Karpas-422 (cell line): Measurements from ENCODE around the gene EHBP1L1. TPM values are rescaled to one million over a fixed set of nuclear protein-coding genes. Genes with fewer than 3 reads are reported as not detected.

Experiments used
- DNase-seq: peaks from one replicate; pipeline ENCODE4 v3.0.0-alpha.2; 2015
- H2AFZ ChIP-seq: fragments of 200-600 bp; sonication (generic); 2 replicates; pipeline ENCODE4 v1.6.1; 2014; ENCODE audit warnings: antibody characterized with exemption, low read length, mixed read lengths
- H3K27ac ChIP-seq: fragments of 200-600 bp; sonication (generic); 2 replicates; pipeline ENCODE4 v1.5.1; 2014; ENCODE audit warnings: mild to moderate bottlenecking, low read length, moderate library complexity
- H3K27me3 ChIP-seq: fragments of 200-600 bp; sonication (generic); 2 replicates; pipeline ENCODE4 v1.6.1; 2014; ENCODE audit warnings: low read length, mixed read lengths
- H3K36me3 ChIP-seq: fragments of 200-600 bp; sonication (generic); 2 replicates; pipeline ENCODE4 v1.6.1; 2014; ENCODE audit warnings: low read length, mixed read lengths; ENCODE audit not compliant: insufficient read depth
- H3K4me1 ChIP-seq: fragments of 200-600 bp; sonication (generic); 2 replicates; pipeline ENCODE4 v1.6.1; 2014; ENCODE audit warnings: mild to moderate bottlenecking, low read length, mixed read lengths
- H3K4me2 ChIP-seq: fragments of 200-600 bp; sonication (generic); 2 replicates; pipeline ENCODE4 v1.6.1; 2014; ENCODE audit warnings: low read length, low read depth, mild to moderate bottlenecking; ENCODE audit not compliant: poor library complexity, severe bottlenecking
- H3K4me3 ChIP-seq: fragments of 200-600 bp; sonication (generic); 2 replicates; pipeline ENCODE4 v1.5.1; 2014; ENCODE audit warnings: mild to moderate bottlenecking, antibody characterized with exemption, low read length, mixed read lengths
- H3K79me2 ChIP-seq: fragments of 200-600 bp; sonication (generic); 2 replicates; pipeline ENCODE4 v1.6.1; 2014; ENCODE audit warnings: mild to moderate bottlenecking, low read length, mixed read lengths
- H3K9ac ChIP-seq: fragments of 200-600 bp; sonication (generic); 2 replicates; pipeline ENCODE4 v1.6.0; 2014; ENCODE audit warnings: low read length
- H3K9me2 ChIP-seq: fragments of 200-600 bp; sonication (generic), shearing (Covaris generic); replicated peaks from 2 replicates; pipeline ENCODE4 v1.6.0; 2014; ENCODE audit warnings: mild to moderate bottlenecking, low read length, moderate library complexity; ENCODE audit not compliant: insufficient read depth
- H3K9me3 ChIP-seq: fragments of 300-700, 200-600 bp; sonication (generic); 2 replicates; pipeline ENCODE4 v1.6.1; 2014; ENCODE audit warnings: low read length, mixed read lengths
- H4K20me1 ChIP-seq: fragments of 200-600 bp; sonication (generic); 2 replicates; pipeline ENCODE4 v1.6.1; 2014; ENCODE audit warnings: mild to moderate bottlenecking, antibody characterized with exemption, low read length, low read depth; ENCODE audit not compliant: insufficient read depth
- total RNA-seq: library from RNA; depleted of rRNA; stranded (reverse); fragments of >200 nt; shearing (Covaris generic); gene quantifications from 2 replicates; pipeline ENCODE4 v1.2.3, GENCODE V29; 2014; ENCODE audit warnings: low replicate concordance

The EHBP1L1 gene
- total RNA-seq, 1 experiment from 2014 or later = 19.9 TPM

GRCh38 chr11:65596520-65596919 lies 20.7 kb downstream of the EHBP1L1 start:
- Histone ChIP-seq H3K4me1 (peaks cover 12% of the 10 kb centered on the region), H2AFZ (no peak overlapping the region), H4K20me1 (no peaks in the 10 kb centered on the region), H3K27ac (no peak overlapping the region), H3K4me3 (no peak overlapping the region), H3K36me3 (no peaks in the 10 kb centered on the region), H3K27me3 (no peaks in the 10 kb centered on the region), H3K79me2 (no peaks in the 10 kb centered on the region), H3K9ac (no peak overlapping the region), H3K9me3 (no peaks in the 10 kb centered on the region), H3K4me2 (no peak overlapping the region), H3K9me2 (no peaks in the 10 kb centered on the region)
- DNase-seq = no peak

DNA sequence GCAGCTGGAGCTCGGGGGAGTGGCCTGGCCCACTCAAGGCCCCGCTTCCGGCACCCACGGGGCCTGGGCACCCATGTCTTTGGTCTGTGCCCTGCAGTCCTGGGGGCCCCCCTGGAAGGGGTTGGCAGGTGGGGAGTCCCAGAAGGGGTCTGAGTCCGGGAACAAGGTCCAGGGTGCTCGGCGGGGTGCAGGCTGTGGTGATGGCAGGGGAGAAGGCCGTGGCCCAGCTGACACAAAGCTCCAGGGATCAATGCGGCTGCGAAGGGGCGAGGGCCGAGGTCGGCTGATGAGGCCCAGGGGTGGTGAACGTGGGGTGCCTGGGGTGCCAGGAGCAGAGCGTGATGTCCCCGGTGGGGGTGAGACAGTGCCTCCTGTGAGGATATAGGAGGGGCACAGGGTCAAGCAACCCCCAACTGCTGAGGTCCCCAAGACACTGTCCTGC lies 22.4 kb downstream of the EHBP1L1 start:
- Histone ChIP-seq H3K27me3 (no peaks in the 10 kb centered on the region), H3K4me3 (no peak overlapping the region), H3K4me2 (no peak overlapping the region), H2AFZ (no peak overlapping the region), H3K4me1 (peaks cover 12% of the 10 kb centered on the region), H3K9me3 (no peaks in the 10 kb centered on the region), H3K27ac (no peak overlapping the region), H4K20me1 (no peaks in the 10 kb centered on the region), H3K79me2 (no peaks in the 10 kb centered on the region), H3K9ac (no peak overlapping the region), H3K9me2 (no peaks in the 10 kb centered on the region), H3K36me3 (no peaks in the 10 kb centered on the region)
- DNase-seq = no peak

DNA sequence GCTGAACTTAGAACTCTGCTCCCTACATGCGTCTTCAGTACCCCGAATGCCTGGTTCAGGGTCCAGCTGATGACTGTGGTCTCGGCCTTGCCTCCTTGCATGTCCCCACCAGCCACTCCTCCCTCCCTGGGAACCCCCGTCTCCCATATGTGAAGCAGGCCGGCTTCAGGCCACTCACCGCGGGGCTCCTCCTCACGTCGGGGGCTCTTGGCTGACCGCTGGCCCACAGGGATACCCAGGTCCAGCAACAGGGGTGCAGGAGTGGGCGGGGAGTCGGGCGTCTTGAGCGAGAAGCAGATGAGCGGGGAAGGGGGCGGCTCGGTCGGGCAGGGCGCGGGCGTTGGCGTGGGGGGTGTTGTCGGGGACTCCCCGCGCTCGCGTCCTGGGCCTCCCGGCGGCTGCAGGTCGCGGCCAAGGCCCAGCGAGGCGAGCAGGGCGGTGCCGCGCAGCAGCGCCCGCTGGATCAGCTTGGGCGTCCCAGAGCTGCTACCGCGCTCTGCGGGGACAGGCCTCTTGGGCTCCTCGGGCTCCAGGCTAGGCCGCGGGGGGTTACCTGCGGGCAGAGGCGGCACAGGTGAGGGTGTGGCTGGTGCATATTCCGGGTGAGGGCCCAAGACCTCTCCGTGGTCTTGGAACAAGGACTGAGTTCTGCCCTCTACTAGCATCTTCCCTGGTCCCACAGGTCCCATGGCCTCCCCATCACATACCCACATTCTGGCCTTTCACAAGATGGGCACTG lies 23.5 kb downstream of the EHBP1L1 start:
- H3K4me1 ChIP-seq = peaks cover 12% of the 10 kb centered on the region
- H3K79me2 ChIP-seq = no peaks in the 10 kb centered on the region
- H3K9me3 ChIP-seq = no peaks in the 10 kb centered on the region
- H3K9me2 ChIP-seq = no peaks in the 10 kb centered on the region
- H3K36me3 ChIP-seq = no peaks in the 10 kb centered on the region
- no peak for DNase-seq
- no peak overlapping the region for H3K4me3 ChIP-seq
- no peak overlapping the region for H3K27ac ChIP-seq
- no peak overlapping the region for H2AFZ ChIP-seq
- no peaks in the 10 kb centered on the region for H4K20me1 ChIP-seq
- H3K4me2 ChIP-seq = no peak overlapping the region
- no peaks in the 10 kb centered on the region for H3K27me3 ChIP-seq
- H3K9ac ChIP-seq = no peak overlapping the region

GRCh38 chr11:65599955-65600246 lies 24.0 kb downstream of the EHBP1L1 start:
- no peak overlapping the region for H3K4me2 ChIP-seq
- H4K20me1 ChIP-seq = no peaks in the 10 kb centered on the region
- no peaks in the 10 kb centered on the region for H3K36me3 ChIP-seq
- no peak overlapping the region for H2AFZ ChIP-seq
- no peaks in the 10 kb centered on the region for H3K9me3 ChIP-seq
- H3K27me3 ChIP-seq = no peaks in the 10 kb centered on the region
- no peaks in the 10 kb centered on the region for H3K79me2 ChIP-seq
- no peaks in the 10 kb centered on the region for H3K9me2 ChIP-seq
- DNase-seq = no peak
- H3K27ac ChIP-seq = no peak overlapping the region
- H3K4me1 ChIP-seq = peaks cover 12% of the 10 kb centered on the region
- H3K9ac ChIP-seq = no peak overlapping the region
- H3K4me3 ChIP-seq = no peak overlapping the region

GRCh38 chr11:65604258-65604657 lies 28.4 kb downstream of the EHBP1L1 start:
- H3K36me3 ChIP-seq = peaks cover 15% of the 10 kb centered on the region
- no peaks in the 10 kb centered on the region for H3K9me3 ChIP-seq
- no peak overlapping the region for H3K4me2 ChIP-seq
- H4K20me1 ChIP-seq = no peaks in the 10 kb centered on the region
- no peak overlapping the region for H2AFZ ChIP-seq
- no peak for DNase-seq
- no peaks in the 10 kb centered on the region for H3K79me2 ChIP-seq
- H3K4me1 ChIP-seq = no peaks in the 10 kb centered on the region
- H3K9me2 ChIP-seq = no peaks in the 10 kb centered on the region
- H3K27ac ChIP-seq = no peak overlapping the region
- no peak overlapping the region for H3K4me3 ChIP-seq
- no peaks in the 10 kb centered on the region for H3K27me3 ChIP-seq
- H3K9ac ChIP-seq = no peak overlapping the region

GRCh38 chr11:65606876-65607613 lies 31.2 kb downstream of the EHBP1L1 start:
- no peaks in the 10 kb centered on the region for H3K9me3 ChIP-seq
- H4K20me1 ChIP-seq = no peaks in the 10 kb centered on the region
- H3K27me3 ChIP-seq = no peaks in the 10 kb centered on the region
- no peak overlapping the region for H3K27ac ChIP-seq
- H3K9me2 ChIP-seq = no peaks in the 10 kb centered on the region
- peaks cover 8% of the 10 kb centered on the region for H3K79me2 ChIP-seq
- H3K4me1 ChIP-seq = peaks cover 10% of the 10 kb centered on the region
- H2AFZ ChIP-seq = no peak overlapping the region
- no peak overlapping the region for H3K4me3 ChIP-seq
- DNase-seq = peak; percentile 87
- no peak overlapping the region for H3K4me2 ChIP-seq
- H3K9ac ChIP-seq = no peak overlapping the region
- peaks cover 15% of the 10 kb centered on the region for H3K36me3 ChIP-seq

DNA sequence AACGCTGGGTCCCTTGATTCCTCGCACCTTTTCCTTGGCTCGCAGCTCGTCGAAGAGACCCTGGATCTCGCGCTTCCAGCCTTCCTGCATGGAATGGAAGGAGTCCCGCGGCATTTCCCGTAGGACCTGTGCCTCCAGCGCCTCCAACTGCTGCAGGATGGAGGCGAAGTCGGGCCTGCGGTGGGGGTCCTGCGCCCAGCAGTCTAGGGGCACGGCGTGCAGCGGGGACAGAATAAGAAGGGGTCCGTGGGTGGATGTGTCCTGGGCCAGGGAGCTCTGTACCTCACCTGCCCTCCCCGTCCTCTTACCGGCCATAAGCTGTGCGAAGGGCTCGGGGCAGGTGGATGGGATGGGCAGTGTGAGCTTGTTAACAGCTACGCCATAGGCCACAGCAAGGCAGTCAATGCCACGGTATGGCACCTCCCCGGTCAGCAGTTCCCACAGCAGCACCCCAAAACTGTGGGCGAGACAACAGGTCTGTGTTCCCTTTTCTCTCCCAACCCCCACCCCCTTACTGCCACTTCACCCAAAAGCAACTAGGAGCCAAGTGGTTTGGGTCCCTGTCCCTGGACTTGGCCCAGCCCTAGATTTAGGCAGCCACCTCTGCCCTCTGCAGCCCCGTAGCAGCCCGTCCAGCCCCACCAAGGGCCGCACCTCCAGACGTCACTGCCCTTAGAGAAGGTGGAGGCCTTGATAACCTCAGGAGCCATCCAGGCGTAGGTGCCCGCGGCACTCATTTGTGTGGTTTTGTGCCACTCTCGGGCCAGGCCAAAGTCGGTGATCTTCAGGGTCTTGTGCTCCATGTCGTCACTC lies 32.0 kb downstream of the EHBP1L1 start:
- Histone ChIP-seq H3K27ac (no peak overlapping the region), H3K4me3 (no peak overlapping the region), H3K9ac (no peak overlapping the region), H3K36me3 (peaks cover 15% of the 10 kb centered on the region), H3K27me3 (no peaks in the 10 kb centered on the region), H4K20me1 (no peaks in the 10 kb centered on the region), H3K4me2 (no peak overlapping the region), H2AFZ (no peak overlapping the region), H3K9me3 (no peaks in the 10 kb centered on the region), H3K79me2 (peaks cover 15% of the 10 kb centered on the region), H3K4me1 (peaks cover 18% of the 10 kb centered on the region), H3K9me2 (no peaks in the 10 kb centered on the region)
- DNase-seq = no peak

DNA sequence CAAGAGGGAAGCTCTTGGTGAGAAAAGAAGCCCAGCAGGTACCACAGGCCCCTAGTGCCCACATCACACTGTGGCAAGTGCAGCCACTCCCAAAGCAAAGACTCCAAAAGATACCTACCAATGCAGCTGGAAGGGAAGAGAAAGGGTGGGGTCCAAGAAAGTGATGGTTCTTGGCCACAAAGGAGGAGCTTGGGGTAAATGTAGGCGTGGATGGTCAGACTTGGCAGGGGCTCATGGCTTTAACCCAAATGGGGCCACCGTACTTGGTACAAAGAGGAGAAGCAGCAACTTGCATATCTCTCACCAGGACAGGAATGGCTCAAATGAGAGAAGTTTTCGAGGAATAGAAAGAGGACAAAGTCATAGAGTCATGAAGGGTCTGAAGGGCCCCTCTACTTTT lies 33.4 kb downstream of the EHBP1L1 start:
- Histone ChIP-seq H3K9me2 (no peaks in the 10 kb centered on the region), H2AFZ (no peak overlapping the region), H3K36me3 (peaks cover 15% of the 10 kb centered on the region), H3K9me3 (no peaks in the 10 kb centered on the region), H3K9ac (no peak overlapping the region), H3K79me2 (peaks cover 29% of the 10 kb centered on the region), H3K4me3 (no peak overlapping the region), H4K20me1 (no peaks in the 10 kb centered on the region), H3K27me3 (no peaks in the 10 kb centered on the region), H3K4me1 (peaks cover 24% of the 10 kb centered on the region), H3K27ac (no peak overlapping the region), H3K4me2 (no peak overlapping the region)
- no peak for DNase-seq
